Mesenteric fat pad (tissue), 1 donor: ENCODE results near the gene SEC61A1. TPM values are rescaled to one million over a fixed set of nuclear protein-coding genes. Genes with fewer than 3 reads are reported as not detected.

Source experiments
- DNase-seq: peaks from one replicate; pipeline ENCODE4 v3.0.0-alpha.2; 2020; ENCODE audit warnings: low spot score
- total RNA-seq: library from RNA; stranded (reverse); fragmentation: NEBNext Ultra II Directional; extraction: Animal tissue kit (Norgen Biotek cat#: 25700); gene quantifications from one replicate; pipeline ENCODE4 v1.2.1, GENCODE V29; 2021
- donor health status: DM: yes; HTN: yes; CAD: no.

Gene SEC61A1
- total RNA-seq, 1 donor from 2014 or later = 226 TPM

DNA sequence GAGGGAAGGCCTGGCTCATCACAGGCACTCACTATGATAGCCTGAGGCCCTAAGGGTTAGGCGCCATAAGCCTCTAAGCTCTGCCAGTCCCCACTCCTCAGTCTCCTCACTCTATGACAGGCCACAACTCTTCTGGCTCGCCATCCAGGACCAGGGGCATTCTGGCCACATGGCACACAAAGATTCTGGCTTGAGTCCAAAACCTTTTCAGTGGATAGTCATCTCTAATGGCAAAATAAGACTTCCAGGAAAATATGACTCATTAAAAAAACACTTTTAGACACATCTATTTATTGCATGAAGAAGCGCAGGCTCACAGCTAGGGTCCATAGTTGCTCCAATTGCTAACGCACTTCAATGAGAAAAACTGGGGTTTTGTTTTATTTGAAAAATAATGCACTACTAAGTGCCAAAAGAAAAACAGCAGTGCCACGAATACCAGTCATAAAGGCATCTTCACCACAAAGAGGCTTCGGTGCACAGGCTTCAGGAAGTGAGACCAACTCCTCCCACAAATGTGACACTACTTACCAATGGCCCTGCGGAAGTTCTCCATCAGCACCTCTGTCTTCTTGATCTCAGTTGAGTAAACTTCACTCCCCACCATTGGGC is 60.2 kb downstream of the SEC61A1 start:
- no peak for DNase-seq

DNA sequence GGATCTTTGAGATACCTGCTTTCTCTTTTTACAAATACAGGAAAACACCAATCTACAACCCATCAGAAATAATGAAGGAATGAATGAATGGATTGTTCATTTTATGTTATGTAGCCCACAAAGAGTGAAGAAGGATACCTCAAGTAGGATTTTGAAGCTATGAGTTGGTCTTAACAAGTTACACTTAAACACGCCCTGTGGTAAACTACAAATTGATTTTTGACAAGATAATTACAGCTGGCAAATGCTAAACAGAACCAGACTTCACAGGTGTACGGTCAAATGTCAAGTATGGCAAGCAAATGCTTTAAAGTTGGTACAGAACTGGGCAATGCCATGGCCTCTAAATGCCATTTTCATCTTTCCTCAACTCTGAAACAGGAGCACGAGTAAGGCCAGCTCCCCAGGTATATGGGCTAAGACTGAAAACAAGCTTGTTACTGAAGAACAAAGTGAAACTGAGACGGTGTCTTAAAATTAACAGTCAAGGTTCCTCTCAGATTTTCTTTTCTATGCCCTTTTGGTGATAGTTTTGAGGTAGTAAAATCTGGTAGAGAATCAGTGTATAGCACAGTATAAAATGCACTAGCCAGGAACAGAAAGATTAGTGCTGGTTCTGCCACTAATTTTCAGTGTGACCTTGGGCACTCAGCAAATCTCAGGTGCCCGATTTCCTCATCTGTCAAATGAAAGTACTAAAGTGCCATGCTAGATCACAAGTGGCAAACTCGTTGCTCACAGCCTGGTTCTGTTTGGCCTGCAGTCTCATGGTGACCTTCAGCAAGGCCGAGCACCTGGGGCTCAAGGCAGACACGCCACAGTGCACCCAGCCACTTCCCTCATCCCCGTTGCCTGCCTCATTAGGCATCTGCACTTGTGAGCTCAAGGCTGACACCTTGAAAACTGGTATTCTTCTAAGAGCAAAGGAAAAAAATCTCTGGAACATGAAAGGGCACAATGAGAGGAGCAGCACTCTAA is 61.9 kb downstream of the SEC61A1 start:
- no peak for DNase-seq

Other genes with a start within 250 kb of the SEC61A1 start
- gene MGLL, start 229.9 kb upstream of the SEC61A1 start, total RNA-seq = 301 TPM
- 0.10 TPM for gene KBTBD12, start 137.2 kb upstream of the SEC61A1 start, total RNA-seq
- 28.7 TPM for gene RUVBL1, start 71.4 kb downstream of the SEC61A1 start, total RNA-seq
- gene EEFSEC, start 101.0 kb downstream of the SEC61A1 start, total RNA-seq = 13.6 TPM